ENCODE data around the gene VPS33B.
A peak's percentile ranks its signal among the peaks of the same experiment; 100 is the strongest.

DNA sequence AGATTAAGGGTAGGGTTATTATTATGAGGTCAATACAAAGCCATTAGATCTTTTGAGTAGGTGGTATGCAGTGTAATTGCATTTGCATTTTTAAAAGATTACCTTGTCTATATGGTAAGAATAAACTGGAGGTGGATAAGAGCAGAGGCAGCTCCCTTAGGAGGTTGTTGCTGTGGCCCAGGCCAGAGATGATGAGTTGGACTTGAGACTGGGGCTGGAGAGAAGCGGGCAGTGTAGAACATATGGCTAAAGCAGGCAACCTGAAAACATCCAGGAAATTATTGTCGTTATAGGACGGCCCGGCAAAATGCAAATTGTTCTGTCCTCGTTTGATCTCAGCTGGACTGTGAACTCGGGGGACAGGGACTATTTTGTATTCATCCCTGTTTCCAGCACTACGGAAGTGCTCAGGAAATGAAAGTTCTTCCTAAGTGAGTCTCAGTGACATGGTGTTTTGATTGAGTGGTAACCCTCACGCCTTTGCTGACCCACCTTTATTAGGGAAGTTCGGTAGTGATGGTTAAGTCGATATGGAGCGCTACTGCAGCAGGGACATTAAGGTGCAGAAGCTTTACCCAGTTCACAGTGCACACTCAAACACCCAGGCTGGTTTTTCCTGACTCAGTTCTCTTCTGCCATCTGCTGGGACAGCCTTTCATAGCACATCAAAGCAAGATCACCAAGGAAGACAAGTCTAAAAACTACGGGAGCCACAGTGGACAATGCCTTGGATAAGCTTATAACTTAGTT lies 27.2 kb upstream of the VPS33B start:
- TF ChIP-seq POLR2A (IDR thresholded peaks at IDR 0.05) (no peak), POLR2AphosphoS5 (IDR thresholded peaks at IDR 0.05) (peak; percentile 20)
